HEK293T (cell line): ENCODE data around the gene UFC1.

Source experiments
- ELF4 ChIP-seq: fragments of 450-650 bp; IDR thresholded peaks from 2 replicates; pipeline ENCODE4 v1.6.1; 2017; ENCODE audit warnings: antibody characterized with exemption
- FOXA1 ChIP-seq: fragments of 450-650 bp; IDR thresholded peaks from 2 replicates; pipeline ENCODE4 v1.6.1; 2016; ENCODE audit warnings: mild to moderate bottlenecking
- FOXM1 ChIP-seq: fragments of 450-650 bp; IDR thresholded peaks from 2 replicates; pipeline ENCODE4 v1.6.1; 2017; ENCODE audit warnings: mild to moderate bottlenecking, borderline replicate concordance
- NFRKB ChIP-seq: fragments of 450-650 bp; IDR thresholded peaks from 2 replicates; pipeline ENCODE4 v1.6.1; 2016; ENCODE audit warnings: mild to moderate bottlenecking, moderate library complexity
- SUZ12 ChIP-seq: fragments of 450-650 bp; IDR thresholded peaks from 2 replicates; pipeline ENCODE4 v1.6.1; 2016; ENCODE audit warnings: mild to moderate bottlenecking
- TF ChIP-seq, protein P1 (sequence below): fragments of 450-650 bp; IDR thresholded peaks from 2 replicates; pipeline ENCODE4 v1.6.1; 2016

- TF ChIP-seq NFRKB (no peak), FOXA1 (no peak), ELF4 (no peak), SUZ12 (no peak), FOXM1 (no peak)
- TF ChIP-seq, protein P1, sequence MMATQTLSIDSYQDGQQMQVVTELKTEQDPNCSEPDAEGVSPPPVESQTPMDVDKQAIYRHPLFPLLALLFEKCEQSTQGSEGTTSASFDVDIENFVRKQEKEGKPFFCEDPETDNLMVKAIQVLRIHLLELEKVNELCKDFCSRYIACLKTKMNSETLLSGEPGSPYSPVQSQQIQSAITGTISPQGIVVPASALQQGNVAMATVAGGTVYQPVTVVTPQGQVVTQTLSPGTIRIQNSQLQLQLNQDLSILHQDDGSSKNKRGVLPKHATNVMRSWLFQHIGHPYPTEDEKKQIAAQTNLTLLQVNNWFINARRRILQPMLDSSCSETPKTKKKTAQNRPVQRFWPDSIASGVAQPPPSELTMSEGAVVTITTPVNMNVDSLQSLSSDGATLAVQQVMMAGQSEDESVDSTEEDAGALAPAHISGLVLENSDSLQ = no peak
Measured at GRCh38 chr1:161195171-161195570, 41.4 kb downstream of the UFC1 start.
